GM12891 (cell line): ENCODE measurements around the gene LGALS4. TPM values are rescaled to one million over a fixed set of nuclear protein-coding genes. Genes with fewer than 3 reads are reported as not detected.
"Not testable (repeated sequence)": the region's sequence is repeated elsewhere in the genome, so short reads cannot be mapped to it uniquely, and the experiment has no call there.

Experiments
- DNase-seq: peaks from one replicate; pipeline ENCODE4 v3.0.0; 2011; ENCODE audit warnings: low spot score; ENCODE audit not compliant: insufficient read length
- FAIRE-seq: peaks from 2 replicates; lab custom pipeline; 2011; peaks lifted over from hg19 to GRCh38; lab: Jason Lieb, UNC
- PAX5 ChIP-seq: IDR thresholded peaks from 2 replicates; pipeline ENCODE4 v1.6.1; 2011; ENCODE audit warnings: low read length, moderate library complexity, mild to moderate bottlenecking; ENCODE audit not compliant: insufficient read depth, severe bottlenecking
- POLR2A ChIP-seq: IDR thresholded peaks from 2 replicates; pipeline ENCODE4 v1.6.1; 2011; ENCODE audit warnings: low read depth, low read length, control low read depth
- POLR2AphosphoS5 ChIP-seq: IDR thresholded peaks from 2 replicates; pipeline ENCODE4 v1.6.1; 2011; ENCODE audit warnings: low read depth, low read length, control low read depth
- POU2F2 ChIP-seq: IDR thresholded peaks from 2 replicates; pipeline ENCODE4 v1.6.1; 2011; ENCODE audit warnings: low read depth, mild to moderate bottlenecking, control low read depth, low read length, moderate library complexity
- SPI1 ChIP-seq: IDR thresholded peaks from 2 replicates; pipeline ENCODE4 v1.6.1; 2011; ENCODE audit warnings: low read depth, low read length, control low read depth
- TAF1 ChIP-seq: IDR thresholded peaks from 2 replicates; pipeline ENCODE4 v1.6.1; 2011; ENCODE audit warnings: low read depth, low read length, control low read depth
- polyA plus RNA-seq: library from polyadenylated mRNA; unstranded; fragments of >200 nt; gene quantifications from one replicate; pipeline ENCODE4 v1.2.1, GENCODE V29; 2012; ENCODE audit warnings: low read depth, missing spikeins, inconsistent platforms; ENCODE audit not compliant: missing spikeins

Gene LGALS4, protein sequence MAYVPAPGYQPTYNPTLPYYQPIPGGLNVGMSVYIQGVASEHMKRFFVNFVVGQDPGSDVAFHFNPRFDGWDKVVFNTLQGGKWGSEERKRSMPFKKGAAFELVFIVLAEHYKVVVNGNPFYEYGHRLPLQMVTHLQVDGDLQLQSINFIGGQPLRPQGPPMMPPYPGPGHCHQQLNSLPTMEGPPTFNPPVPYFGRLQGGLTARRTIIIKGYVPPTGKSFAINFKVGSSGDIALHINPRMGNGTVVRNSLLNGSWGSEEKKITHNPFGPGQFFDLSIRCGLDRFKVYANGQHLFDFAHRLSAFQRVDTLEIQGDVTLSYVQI
- 0.49 TPM for polyA plus RNA-seq

DNA sequence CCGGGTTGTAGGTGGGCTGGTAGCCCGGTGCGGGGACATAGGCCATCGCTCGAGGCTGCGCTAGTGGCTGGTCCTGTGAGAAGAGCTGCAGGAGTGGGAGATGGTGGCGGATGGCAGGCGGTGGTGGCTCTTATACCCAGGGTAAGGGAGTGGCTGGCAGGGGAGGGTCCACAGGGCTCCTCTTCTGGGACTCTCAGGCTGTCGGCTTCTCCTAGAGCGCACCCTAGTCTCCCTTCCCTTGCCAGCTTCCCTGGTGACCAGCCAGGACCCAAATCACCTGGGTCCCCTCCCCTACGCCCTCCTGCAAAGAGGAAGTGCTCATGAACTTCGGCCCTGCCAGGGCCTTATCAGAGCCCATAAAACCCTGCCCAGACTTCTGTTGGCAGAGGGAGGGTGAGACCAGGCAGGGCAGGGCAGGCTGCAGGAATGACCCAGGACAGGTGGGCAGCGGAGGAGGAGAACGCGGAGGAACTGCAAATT is at the start of gene LGALS4:
Gene LGALS4, minus strand, starts transcription at position 105 of the 480 bp plus-strand sequence. Its CDS starts 59 bp downstream, at position 46.
- DNase-seq, result no peak
- TF ChIP-seq SPI1 (no peak), POLR2A (no peak), TAF1 (no peak), PAX5 (no peak), POLR2AphosphoS5 (no peak), POU2F2 (no peak)
- FAIRE-seq, result no peak

GRCh38 chr19:38861368-38861767 is 48.6 kb upstream of the LGALS4 start:
- FAIRE-seq, result no peak
- DNase-seq, result no peak
- TF ChIP-seq POLR2A (no peak), POLR2AphosphoS5 (no peak), POU2F2 (no peak), SPI1 (no peak), TAF1 (no peak), PAX5 (no peak)

- FAIRE-seq, result not testable (repeated sequence)
Observed at GRCh38 chr19:38859631-38860204, 47.0 kb upstream of the LGALS4 start.

GRCh38 chr19:38856813-38857212 is 44.1 kb upstream of the LGALS4 start:
- TF ChIP-seq POU2F2, result no peak
- no peak for TF ChIP-seq SPI1
- no peak for TF ChIP-seq TAF1
- no peak for TF ChIP-seq POLR2A
- TF ChIP-seq PAX5, result no peak
- TF ChIP-seq POLR2AphosphoS5, result no peak
- DNase-seq, result no peak
- FAIRE-seq, result no peak

More at GRCh38 chr19:38859631-38860204, 47.0 kb upstream of the LGALS4 start:
- DNase-seq, result not testable (repeated sequence)

- FAIRE-seq, result not testable (repeated sequence)
Observed at GRCh38 chr19:38855751-38856150, 43.0 kb upstream of the LGALS4 start.

GRCh38 chr19:38854961-38855360 is 42.2 kb upstream of the LGALS4 start:
- DNase-seq, FAIRE-seq: not testable (repeated sequence)

More at GRCh38 chr19:38855751-38856150, 43.0 kb upstream of the LGALS4 start:
- not testable (repeated sequence) for DNase-seq

DNA sequence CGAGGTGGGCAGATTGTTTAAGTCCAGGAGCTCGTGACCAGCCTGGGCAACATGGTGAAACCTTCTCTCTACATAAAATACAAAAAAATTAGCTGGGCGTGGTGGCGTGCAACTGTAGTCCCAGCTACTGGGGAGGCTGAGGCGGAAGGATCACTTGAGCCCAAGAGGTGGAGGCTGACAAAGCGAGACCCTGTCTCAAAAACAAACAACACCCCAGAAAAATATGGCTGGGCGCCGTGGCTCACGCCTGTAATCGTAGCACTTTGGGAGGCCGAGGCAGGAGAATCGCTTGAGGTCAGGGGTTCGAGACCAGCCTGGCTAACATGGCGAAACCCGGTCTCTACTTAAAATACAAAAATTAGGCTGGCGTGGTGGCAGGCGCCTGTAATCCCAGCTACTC is 40.5 kb upstream of the LGALS4 start:
- TF ChIP-seq PAX5 (no peak), TAF1 (no peak), POLR2AphosphoS5 (no peak), POLR2A (no peak), POU2F2 (no peak), SPI1 (no peak)
- DNase-seq (no peak), FAIRE-seq (peak; percentile 72)

DNA sequence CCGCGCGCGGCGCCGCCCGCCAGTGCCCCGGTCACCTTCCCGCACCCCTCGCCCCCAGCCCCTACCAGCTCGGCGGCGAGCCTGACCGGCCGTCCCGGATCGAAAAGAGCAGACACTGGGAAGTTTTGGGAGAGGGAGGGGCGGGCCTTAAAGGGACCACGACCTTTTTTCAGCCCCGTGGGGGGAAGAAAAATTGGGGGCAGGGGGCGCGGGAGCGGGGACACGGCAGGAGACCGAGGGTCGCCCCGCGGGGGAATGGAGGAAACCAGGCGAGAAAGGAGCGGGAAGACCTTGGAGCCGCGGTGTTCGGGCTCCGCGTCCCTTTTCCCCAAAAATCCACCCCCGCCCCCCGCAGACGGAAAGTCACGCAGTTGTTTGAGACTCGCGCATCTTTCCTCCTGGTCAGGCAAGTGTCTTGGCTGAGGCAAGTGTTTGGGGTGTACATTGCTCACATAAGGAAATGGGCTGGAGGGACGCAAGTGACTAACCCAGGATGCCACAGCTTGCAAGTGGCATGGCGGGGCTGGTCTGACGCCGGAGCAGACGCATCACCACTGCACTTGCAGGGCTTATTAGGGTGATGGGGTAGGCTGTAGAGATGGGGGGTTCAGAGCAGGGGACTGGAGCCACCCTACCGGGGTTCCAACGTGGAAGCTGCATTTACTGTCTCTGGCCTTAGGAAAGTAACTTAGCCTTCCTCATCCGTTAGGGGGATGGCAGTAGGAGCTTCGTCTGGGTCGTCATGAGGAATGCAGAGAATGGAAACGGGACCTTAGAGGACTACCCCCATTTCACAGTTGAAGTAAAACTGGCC is 39.7 kb upstream of the LGALS4 start:
- DNase-seq (no peak), FAIRE-seq (peak; percentile 94)
- TF ChIP-seq PAX5 (no peak), SPI1 (no peak), POLR2AphosphoS5 (peak; percentile 67; the same call in 1 of the 2 replicates), POLR2A (peak; percentile 76; the same call in 1 of the 2 replicates), TAF1 (peak; percentile 60; the same call in 1 of the 2 replicates)

- peak; percentile 99 for FAIRE-seq
Observed at GRCh38 chr19:38851622-38852230, 39.0 kb upstream of the LGALS4 start.

More at GRCh38 chr19:38851622-38852230, 39.0 kb upstream of the LGALS4 start:
- TF ChIP-seq TAF1 (0 out of 2 replicates have a peak, but pooled peaks have one; percentile 32), POLR2AphosphoS5 (peak; percentile 49; the same call in 1 of the 2 replicates), SPI1 (no peak), POU2F2 (no peak), PAX5 (peak; percentile 33), POLR2A (no peak; the same call in 1 of the 2 replicates)
- DNase-seq, result peak; percentile 79
